Mesangial cell (primary cell): ENCODE results near the gene TMEM18. TPM values are rescaled to one million over a fixed set of nuclear protein-coding genes. Genes with fewer than 3 reads are reported as not detected.

Experiments
- total RNA-seq: library from RNA; depleted of rRNA; stranded (reverse); fragments of >200 nt; gene quantifications from 2 replicates; pipeline ENCODE4 v1.2.3, GENCODE V29; 2015

The TMEM18 gene
- total RNA-seq: 12.4 and 16.9 TPM in 2 replicates

GRCh38 chr2:677056-677958 lies at the start of gene TMEM18:
Gene TMEM18 (minus strand): TSS chr2:677406. CDS start chr2:677345, 61 bp downstream.

